PC-3 (cell line): ENCODE data around the gene UGT1A4.

Experiments used
- CTCF ChIP-seq: fragments of 300-600 bp; sonication (generic); conservative IDR thresholded peaks from 2 replicates; pipeline ENCODE4 v1.5.1; 2017; ENCODE audit warnings: antibody characterized with exemption, low read depth, mild to moderate bottlenecking, low read length
- EZH2 ChIP-seq: fragments of 300-600 bp; sonication (generic); IDR thresholded peaks from one replicate; pipeline ENCODE4 v1.6.1; 2017; ENCODE audit warnings: antibody characterized with exemption, mild to moderate bottlenecking, low read length; ENCODE audit not compliant: unreplicated experiment

GRCh38 chr2:233773854-233774253 is 55.3 kb downstream of the UGT1A4 start:
- TF ChIP-seq EZH2: no peak
- no peak for TF ChIP-seq CTCF
